Diencephalon (tissue), 1 donor: ENCODE results near the gene CIRBP. TPM values are rescaled to one million over a fixed set of nuclear protein-coding genes. Genes with fewer than 3 reads are reported as not detected.

Source experiments
- total RNA-seq: library from RNA; depleted of rRNA; stranded (reverse); fragments of >200 nt; gene quantifications from one replicate; pipeline ENCODE4 v1.2.3, GENCODE V29; 2014

The CIRBP gene
- total RNA-seq: 512 TPM

DNA sequence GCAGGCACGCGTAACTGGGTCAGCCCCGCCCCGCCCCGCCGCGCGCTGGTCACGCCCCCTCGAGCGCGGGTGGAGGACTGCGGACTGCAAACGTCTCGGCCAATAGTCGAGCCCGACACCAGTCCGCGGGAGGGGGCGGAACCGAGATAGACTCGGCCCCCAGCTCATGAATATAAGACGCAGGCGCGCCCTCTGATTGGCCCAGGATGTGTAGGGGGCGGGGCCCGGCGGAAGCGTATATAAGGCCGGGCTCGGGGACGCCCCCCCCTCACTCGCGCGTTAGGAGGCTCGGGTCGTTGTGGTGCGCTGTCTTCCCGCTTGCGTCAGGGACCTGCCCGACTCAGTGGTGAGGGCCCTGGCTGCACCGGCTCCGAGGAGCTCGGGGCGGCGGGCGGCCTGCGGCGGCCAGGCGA lies at the start of gene CIRBP:
Gene CIRBP (plus strand): TSS at position 268 of the 413 bp plus-strand sequence. CDS start 1,602 bp downstream, outside the sequence.

GRCh38 chr19:1237754-1238368 lies 31.3 kb upstream of the CIRBP start, which contains the start of gene CBARP:
Gene CBARP, minus strand, starts transcription at chr19:1238005. Its CDS starts 1,905 bp downstream, at chr19:1236100.

GRCh38 chr19:1241417-1242095 lies 27.6 kb upstream of the CIRBP start, which contains the start of gene ATP5F1D:
Gene ATP5F1D, plus strand, starts transcription at chr19:1241751. Its CDS starts 100 bp downstream, at chr19:1241851.

GRCh38 chr19:1248139-1248785 lies 20.9 kb upstream of the CIRBP start, which contains the start of gene MIDN:
Gene MIDN, plus strand, starts transcription at chr19:1248583. Its CDS starts 1,714 bp downstream, at chr19:1250297.

DNA sequence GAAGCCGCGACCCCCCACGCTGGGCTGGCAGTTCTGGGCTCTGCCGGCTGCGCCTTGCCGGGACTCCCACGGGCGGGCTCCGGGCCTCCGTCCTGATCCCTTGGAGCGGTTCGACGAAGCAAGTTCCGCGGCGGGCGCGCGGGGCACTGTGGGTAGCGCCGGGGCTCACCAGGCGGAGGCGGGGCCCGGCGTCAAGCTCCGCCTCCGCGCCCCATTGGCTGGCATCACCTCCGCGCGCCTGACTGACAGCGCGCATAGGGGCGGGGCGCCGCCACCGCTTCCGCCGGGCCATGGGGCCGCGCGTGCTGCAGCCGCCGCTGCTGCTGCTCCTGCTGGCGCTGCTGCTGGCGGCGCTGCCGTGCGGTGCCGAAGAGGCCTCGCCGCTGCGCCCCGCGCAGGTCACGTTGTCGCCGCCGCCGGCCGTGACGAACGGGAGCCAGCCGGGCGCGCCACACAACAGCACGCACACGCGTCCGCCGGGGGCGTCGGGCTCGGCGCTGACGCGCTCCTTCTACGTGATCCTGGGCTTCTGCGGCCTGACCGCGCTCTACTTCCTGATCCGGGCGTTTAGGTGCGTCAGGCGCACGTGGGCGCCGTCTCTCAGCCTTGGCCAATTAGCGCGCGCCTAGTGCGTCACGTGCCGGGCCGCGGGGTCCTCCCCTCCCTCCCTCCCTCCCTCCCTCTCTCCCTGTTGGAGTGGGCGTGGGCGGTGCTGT lies 6.3 kb downstream of the CIRBP start, which contains the start of gene FAM174C:
Gene FAM174C (plus strand): TSS at position 271 of the 716 bp plus-strand sequence. CDS start 20 bp downstream, at position 291.

DNA sequence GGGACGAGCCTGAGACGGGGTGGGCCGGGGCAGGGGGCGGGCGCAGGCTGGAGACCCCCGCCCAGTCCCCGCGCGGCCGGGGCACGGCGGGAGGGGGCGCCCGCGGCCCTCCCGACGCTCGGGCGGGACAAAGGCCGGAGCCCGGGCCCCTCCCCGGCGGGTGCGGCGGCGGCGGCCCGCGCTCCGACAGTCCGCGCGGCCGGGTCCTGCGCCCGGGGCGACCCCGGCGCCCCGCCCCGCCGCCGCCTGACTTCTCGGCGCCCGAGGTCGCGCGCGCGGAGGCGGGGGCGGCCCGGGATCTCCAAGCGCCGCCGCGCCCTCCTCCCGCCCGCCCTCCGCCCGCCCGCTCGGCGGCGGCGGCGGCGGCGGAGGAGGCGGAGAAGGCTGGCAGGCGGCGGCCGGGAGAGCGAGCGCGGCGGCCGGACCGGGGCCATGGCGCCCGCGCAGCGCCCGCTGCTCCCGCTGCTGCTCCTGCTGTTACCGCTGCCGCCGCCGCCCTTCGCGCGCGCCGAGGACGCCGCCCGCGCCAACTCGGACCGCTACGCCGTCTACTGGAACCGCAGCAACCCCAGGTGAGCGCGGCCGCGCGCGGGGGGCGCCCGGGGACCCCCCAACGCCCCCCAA lies 16.7 kb downstream of the CIRBP start, which contains the start of gene EFNA2:
Gene EFNA2 (plus strand): TSS at position 137 of the 624 bp plus-strand sequence. CDS start 296 bp downstream, at position 433.

Other genes starting within 250 kb of the CIRBP start
- 40.8 TPM for gene TMEM259, start 248.2 kb upstream of the CIRBP start, total RNA-seq
- not detected for gene RNU6-2, start 247.8 kb upstream of the CIRBP start, total RNA-seq
- 18.2 TPM for gene CNN2, start 242.7 kb upstream of the CIRBP start, total RNA-seq
- 11.8 TPM for gene ABCA7, start 229.2 kb upstream of the CIRBP start, total RNA-seq
- 2.5 TPM for gene ARHGAP45, start 202.2 kb upstream of the CIRBP start, total RNA-seq
- gene POLR2E, start 174.0 kb upstream of the CIRBP start, total RNA-seq: 55.4 TPM
- 187 TPM for gene GPX4, start 165.3 kb upstream of the CIRBP start, total RNA-seq
- gene SBNO2, start 95.1 kb upstream of the CIRBP start, total RNA-seq: 4.4 TPM
- 45.7 TPM for gene STK11, start 63.6 kb upstream of the CIRBP start, total RNA-seq
- gene CBARP, start 31.3 kb upstream of the CIRBP start, total RNA-seq: 12.9 TPM
- 18.5 TPM for gene ATP5F1D, start 27.6 kb upstream of the CIRBP start, total RNA-seq
- gene MIDN, start 20.7 kb upstream of the CIRBP start, total RNA-seq: 14.1 TPM
- 5.8 TPM for gene FAM174C, start 6.2 kb downstream of the CIRBP start, total RNA-seq
- 12.5 TPM for gene EFNA2, start 16.5 kb downstream of the CIRBP start, total RNA-seq
- 44.8 TPM for gene NDUFS7, start 114.6 kb downstream of the CIRBP start, total RNA-seq
- 22.1 TPM for gene GAMT, start 132.2 kb downstream of the CIRBP start, total RNA-seq
- 27.2 TPM for gene DAZAP1, start 138.3 kb downstream of the CIRBP start, total RNA-seq
- 300 TPM for gene RPS15, start 169.1 kb downstream of the CIRBP start, total RNA-seq
- gene APC2, start 180.8 kb downstream of the CIRBP start, total RNA-seq: 122 TPM
- 22.8 TPM for gene C19orf25, start 209.9 kb downstream of the CIRBP start, total RNA-seq
- gene PCSK4, start 221.0 kb downstream of the CIRBP start, total RNA-seq: 3.9 TPM
- gene REEP6, start 221.8 kb downstream of the CIRBP start, total RNA-seq: 5.1 TPM
- gene ADAMTSL5, start 243.7 kb downstream of the CIRBP start, total RNA-seq: not detected